GM18526 (cell line): ENCODE measurements around the gene PLIN5.

ENCODE experiments used
- POLR2A ChIP-seq: IDR thresholded peaks from 3 replicates; pipeline ENCODE4 v1.6.1; 2011; ENCODE audit not compliant: insufficient read length; ENCODE audit errors: extremely low read depth

Gene PLIN5

GRCh38 chr19:4534836-4535658 lies at the start of gene PLIN5:
TSS of gene PLIN5 (minus strand) at chr19:4535224. CDS start at chr19:4534074, 1,150 bp downstream.
- TF ChIP-seq POLR2A, result no peak

DNA sequence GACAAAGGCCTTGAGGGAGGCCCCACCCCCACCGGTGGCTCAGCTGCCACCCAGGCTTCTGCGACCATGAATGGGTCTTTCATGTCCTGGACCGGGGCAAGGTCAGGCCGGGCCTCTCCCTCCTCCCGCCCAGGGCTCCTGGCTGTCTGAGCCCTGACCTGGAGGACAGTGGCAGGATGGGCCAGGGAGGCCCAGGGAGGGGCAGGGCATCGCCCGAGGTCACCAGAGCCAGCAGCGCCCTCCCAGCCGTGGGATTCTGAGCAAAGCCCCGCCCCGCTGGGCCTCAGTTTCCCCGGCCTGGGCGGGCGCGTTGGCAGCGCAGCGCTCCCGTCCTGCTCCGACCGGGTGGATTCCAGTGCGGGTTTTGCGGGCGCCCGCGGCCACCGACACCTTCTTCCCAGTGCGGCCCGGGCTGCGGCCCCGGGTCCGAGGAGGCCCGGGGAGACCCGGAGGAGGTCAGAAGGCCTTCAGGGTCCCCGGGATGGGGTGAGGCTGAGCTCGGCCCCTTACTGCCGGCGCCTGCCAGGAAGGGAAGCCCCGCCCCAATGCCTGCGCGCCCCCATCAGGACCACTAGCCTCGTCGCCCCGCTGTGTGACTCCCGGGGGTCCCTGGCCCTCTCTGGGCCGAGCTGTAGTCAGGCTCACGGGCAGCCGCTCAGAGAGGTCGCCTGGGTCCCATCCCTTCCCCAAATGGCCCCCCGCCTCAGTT lies 49.1 kb upstream of the PLIN5 start:
- no peak for TF ChIP-seq POLR2A

DNA sequence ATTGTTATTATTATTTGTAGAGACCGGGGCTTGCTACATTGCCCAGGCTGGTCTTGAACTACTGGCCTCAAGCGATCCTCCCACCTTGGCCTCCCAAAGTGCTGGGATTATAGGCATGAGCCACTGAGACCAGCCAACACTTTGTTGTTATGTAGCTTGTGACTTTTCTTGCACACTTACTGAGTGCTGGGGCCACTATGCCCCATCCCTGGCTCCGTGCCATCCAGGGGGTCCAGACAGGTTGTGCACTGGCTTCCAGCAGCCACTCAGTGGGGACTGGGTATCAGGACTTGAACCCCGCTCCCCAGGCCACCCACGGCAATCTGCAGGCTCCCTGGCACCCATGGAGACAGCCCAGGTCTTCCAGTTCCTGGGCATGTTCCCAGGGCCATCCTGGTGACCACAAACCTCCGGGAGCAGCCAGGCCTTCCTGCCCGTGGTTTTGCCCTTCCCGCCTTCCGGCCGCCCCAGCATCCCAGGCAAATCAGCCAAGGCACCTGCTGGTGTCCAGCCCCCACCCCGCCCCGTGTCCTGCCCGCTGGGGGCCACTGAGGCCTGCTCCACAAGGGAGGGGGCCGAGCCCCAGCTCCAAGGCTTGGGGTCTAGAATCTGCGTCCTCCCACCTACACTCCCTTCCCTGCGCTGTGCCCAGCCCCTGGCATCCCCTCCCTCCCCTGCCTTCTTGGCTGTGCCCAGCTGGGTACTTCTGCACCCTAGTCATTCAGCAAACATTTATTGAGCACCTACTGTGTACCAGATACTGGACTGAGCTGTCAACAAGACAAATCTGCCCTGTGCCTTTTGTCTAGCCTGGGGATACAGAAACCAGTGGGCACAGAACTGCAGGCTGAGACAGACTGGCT lies 48.2 kb upstream of the PLIN5 start:
- no peak for TF ChIP-seq POLR2A

DNA sequence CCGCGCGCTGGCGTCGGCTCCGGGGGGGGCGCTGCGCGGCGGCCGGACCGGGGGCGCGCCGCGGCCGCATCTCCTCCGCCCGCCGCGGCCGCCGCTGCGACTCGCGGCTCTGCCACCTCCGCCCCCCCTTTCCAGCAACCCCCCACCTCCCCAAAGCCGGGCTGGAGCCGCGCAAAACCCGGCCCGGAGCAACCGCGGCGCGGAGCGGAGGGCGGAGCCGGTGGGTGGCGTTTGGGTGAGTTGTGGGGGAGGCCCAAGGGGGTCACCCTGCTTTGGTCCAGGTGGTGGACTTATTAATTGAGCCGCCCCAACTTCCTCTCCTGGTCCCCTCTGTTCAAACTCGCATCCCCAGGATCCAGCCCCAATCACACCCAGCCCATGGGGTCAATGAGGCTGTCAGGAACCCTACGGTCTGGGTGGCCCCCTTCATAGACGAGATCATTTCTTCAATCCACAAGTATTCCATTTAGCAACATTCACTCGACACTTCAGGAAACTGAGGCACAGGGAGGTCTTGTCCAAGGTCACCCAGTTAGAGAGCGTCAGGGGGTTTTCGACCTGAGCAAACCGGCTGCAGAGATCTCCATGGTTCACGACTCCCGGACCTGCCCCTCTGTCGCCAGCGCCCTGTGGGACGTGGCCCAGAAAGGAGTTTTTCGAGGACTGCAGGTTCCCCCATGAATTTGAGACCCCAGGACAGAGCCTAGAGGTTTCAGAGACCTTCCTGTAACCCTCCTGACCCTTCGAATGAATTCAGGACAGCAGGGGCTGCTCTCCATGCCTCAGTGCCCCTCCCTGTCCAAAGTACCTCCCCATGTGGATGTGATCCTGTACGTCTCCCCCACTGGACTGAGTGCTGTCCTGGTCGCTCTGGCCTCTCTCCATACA lies 46.9 kb upstream of the PLIN5 start:
- no peak for TF ChIP-seq POLR2A

GRCh38 chr19:4580961-4581665 lies 46.1 kb upstream of the PLIN5 start:
- no peak for TF ChIP-seq POLR2A

DNA sequence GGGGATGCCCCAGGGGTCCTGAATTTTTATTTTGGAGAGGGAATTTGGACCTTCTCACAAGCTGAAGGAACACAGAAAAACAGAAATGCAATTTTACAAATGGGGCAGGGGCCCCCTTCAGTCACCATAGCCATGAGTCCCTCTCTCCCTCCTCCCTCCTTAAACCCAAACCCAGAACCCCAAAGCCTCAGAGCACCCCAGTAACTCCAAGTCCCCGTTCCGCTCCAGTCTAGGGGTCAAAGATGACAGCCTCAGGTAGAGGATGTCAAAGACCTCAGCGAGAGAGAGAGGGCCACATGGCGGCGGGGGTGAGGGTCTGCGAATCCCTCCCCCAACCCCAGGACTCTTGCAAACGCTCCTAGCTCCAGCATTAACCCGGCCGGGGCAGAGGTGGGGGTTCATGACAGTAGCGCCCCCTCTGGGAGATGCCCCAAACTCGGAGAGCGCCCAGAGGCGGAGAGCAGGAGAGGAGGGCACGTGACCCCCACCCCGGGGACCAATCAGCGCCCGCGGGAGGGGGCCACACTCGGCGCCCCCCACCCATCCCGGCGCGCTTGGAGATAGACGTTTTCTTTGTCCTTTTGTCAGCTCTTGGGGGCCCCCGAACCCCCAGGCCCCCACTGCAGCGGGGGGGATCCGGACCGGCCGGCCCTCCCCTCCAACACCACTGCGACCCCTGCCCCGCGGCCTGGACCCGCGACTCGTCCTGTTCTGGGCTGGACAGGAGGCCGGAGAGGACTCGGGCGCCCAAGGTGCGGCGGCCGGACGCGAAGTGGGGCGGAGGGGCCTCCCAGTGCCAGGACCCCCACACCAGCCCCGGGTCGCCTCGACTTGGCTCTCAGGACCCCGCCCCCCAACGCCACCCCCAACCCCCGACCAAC lies 45.2 kb upstream of the PLIN5 start:
- no peak for TF ChIP-seq POLR2A

- TF ChIP-seq POLR2A, result no peak
Observed at GRCh38 chr19:4579389-4579788, 44.4 kb upstream of the PLIN5 start.

DNA sequence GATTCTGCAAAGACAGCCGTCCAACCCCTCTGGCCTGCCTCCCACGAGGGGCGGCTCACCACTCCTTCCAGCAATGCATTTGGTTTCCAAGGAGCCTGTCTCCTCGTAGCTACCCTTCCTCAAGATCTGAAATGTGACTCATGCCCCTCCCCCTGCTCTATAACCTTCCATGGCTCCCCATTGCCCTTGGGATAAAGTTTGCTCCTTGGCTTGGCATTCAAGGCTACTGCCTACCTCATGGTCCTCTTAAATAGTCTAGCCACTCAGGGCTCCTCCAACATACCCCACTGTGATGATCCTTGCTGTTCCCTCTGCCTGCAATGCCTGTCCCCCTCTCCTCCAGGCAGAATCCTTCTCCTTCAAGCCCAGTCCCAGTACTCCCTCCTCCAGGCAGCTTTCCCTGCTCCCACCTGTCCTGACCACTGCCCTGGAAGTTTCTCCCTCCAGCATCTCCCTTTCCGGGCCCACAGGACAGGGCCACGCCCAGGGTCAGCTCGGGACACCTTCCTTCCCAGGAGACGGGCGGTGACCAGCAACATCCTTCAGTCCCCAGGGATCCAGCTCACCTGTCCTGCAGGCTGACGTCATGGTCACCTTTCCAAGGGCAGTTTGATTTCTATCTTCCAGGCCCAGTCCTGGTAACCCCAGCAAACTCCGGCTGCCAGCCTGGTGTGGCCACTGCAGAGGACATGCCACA lies 43.7 kb upstream of the PLIN5 start:
- TF ChIP-seq POLR2A, result no peak

DNA sequence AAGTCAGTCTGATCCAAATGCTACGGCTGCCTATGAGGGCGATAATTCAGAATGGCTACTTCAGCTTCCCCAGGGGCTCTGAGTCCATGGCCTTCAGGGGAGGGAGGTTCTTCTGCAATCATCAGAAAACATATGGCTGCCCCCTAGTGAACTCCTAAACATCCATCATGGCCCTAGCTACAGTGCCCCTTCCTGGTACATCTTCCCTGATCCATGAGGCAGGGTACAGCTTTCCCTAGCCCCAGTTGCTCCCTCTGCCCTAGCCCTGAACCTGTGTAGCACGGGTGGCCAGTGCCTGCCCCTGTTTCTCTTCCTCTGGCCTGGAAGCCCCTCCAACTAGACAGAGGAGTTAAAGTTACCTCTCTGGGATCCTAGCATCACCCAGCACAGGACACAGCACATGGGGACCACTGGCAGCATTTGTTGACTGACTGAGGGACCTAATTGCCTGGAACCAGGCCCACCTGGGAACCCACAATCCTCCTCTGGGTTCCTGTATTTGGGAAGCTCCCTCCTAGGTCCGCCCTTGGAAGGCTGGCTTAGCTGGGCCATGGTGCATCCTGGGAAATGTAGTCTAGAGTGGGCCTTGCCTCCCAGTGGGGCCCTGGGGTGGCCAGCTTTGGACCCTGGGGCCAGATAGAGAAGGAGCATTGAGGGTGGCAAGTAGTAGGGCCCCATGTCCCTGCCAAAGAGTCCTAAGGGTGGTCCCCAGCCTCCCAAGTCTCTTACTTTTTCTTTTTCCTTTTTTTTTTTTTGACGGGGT lies 42.2 kb upstream of the PLIN5 start:
- TF ChIP-seq POLR2A, result no peak

DNA sequence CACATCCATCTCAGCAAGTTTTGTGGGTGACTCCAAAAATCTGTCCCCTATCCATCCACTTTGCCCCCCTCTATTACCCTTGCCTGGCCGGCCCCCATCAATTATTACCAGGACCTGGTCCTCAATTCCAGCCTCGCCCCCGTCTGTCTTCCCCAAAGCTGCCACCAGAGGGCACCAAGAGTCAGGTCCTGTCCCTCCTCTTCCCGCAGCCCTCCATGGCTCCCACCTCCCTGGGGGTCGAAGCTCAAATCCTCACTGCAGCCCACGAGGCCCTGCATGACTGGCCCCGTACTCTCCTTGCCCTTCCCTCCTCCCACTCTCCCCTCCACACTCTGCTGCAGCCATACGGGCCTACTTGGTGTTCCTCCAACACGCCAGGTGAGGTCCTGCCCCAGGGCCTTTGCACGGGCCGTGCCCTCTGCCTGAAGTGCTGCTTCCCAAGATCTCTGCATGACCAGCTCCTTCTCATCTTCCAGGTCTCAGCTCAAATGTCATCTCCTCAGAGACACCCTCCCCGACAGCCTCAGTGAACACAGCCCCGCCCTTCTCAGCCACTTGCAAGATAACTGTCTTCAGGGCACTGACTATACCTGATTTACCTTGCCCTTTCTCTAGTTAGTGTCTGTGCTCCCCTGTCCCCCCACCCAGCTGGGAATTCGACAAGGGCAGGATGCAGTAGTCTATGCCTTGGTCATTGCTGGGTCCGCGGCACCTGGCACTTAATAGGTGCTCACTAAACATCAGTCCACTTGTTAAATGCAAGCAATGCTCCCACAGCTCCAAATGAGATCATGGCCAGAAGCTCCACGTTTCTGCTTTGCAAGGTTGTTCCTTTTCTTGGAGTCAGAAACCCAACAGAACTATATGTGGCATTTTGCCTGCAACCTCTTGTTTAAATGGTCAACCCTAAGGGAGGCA lies 41.3 kb upstream of the PLIN5 start:
- TF ChIP-seq POLR2A, result no peak
